ENCODE results near the gene INTS6.

The INTS6 gene

DNA sequence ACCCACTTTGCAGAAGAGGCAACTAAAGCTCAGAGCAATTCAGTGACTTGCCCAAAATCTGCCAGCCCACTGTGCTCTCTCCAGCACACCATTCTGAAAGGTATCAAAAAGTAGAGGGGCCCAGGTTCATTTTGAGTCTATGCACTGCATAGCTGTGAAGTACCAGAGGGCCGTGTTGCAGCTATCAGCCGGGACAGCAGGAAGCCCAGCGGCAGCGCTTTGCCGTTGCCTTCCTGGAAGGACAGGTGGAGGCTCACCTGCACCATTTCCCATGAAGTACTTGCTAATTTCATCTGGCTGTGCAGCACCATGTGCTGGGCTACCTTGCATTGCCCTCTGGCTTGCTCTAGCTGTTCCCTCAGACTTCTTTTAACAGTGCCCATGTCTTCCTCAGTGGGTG lies 116.1 kb downstream of the INTS6 start:
- Histone ChIP-seq H3K4me3 (ENCODE audit: low read length) (no peak overlapping the region), H3K27me3 (ENCODE audit: control insufficient read depth, low read length) (peaks cover 6% of the 10 kb centered on the region; the same call in 1 of the 2 replicates), H3K4me1 (ENCODE audit: control insufficient read depth, low read length) (no peaks in the 10 kb centered on the region), H3K4me2 (ENCODE audit: low read length) (no peak overlapping the region), H3K79me2 (ENCODE audit: control insufficient read depth, low read length) (no peaks in the 10 kb centered on the region), H3F3A (ENCODE audit: control insufficient read depth, insufficient read depth) (no peaks in the 10 kb centered on the region), H3K9me3 (ENCODE audit: control insufficient read depth, insufficient read depth, low read length) (no peaks in the 10 kb centered on the region), H3K36me3 (ENCODE audit: control insufficient read depth, low read length) (no peaks in the 10 kb centered on the region), H4K20me1 (ENCODE audit: control insufficient read depth, insufficient read depth, low read depth, low read length) (no peaks in the 10 kb centered on the region), H3K27ac (ENCODE audit: low read depth, low read length) (no peak overlapping the region), H3K9me2 (replicated peaks; ENCODE audit: control insufficient read depth, low read length) (no peaks in the 10 kb centered on the region)
- TF ChIP-seq, protein P1, sequence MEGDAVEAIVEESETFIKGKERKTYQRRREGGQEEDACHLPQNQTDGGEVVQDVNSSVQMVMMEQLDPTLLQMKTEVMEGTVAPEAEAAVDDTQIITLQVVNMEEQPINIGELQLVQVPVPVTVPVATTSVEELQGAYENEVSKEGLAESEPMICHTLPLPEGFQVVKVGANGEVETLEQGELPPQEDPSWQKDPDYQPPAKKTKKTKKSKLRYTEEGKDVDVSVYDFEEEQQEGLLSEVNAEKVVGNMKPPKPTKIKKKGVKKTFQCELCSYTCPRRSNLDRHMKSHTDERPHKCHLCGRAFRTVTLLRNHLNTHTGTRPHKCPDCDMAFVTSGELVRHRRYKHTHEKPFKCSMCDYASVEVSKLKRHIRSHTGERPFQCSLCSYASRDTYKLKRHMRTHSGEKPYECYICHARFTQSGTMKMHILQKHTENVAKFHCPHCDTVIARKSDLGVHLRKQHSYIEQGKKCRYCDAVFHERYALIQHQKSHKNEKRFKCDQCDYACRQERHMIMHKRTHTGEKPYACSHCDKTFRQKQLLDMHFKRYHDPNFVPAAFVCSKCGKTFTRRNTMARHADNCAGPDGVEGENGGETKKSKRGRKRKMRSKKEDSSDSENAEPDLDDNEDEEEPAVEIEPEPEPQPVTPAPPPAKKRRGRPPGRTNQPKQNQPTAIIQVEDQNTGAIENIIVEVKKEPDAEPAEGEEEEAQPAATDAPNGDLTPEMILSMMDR (IDR thresholded peaks at IDR 0.05; ENCODE audit: low read depth, low read length, poor library complexity, severe bottlenecking) = no peak
- no peak for TF ChIP-seq EZH2phosphoT487 (IDR thresholded peaks at IDR 0.05; ENCODE audit: borderline replicate concordance, low read length)

DNA sequence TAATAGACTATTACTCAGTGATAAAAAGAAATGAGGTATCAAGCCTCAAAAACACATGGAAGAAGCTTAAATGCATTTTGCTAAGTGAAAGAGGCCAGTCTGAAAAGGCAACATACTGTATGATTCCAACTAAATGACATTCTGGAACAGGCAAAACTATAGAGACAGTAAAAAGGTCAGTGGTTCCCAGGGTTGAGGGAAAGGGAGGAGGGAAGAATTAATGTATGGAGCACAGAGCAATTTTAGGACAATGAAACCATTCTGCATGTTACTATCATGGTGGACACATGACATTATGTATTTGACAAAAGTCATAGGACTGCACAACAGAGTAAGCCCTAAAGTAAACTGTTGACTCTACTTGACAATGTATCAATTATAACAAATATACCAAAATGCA lies 119.0 kb downstream of the INTS6 start:
- no peak overlapping the region for H3K27ac ChIP-seq (ENCODE audit: low read depth, low read length)
- no peaks in the 10 kb centered on the region for H3K9me3 ChIP-seq (ENCODE audit: control insufficient read depth, insufficient read depth, low read length)
- no peak overlapping the region for H3K4me3 ChIP-seq (ENCODE audit: low read length)
- no peaks in the 10 kb centered on the region for H3K36me3 ChIP-seq (ENCODE audit: control insufficient read depth, low read length)
- H3K27me3 ChIP-seq (ENCODE audit: control insufficient read depth, low read length) = peaks cover 6% of the 10 kb centered on the region; the same call in 1 of the 2 replicates
- no peaks in the 10 kb centered on the region for H3F3A ChIP-seq (ENCODE audit: control insufficient read depth, insufficient read depth)
- no peaks in the 10 kb centered on the region for H3K9me2 ChIP-seq (replicated peaks; ENCODE audit: control insufficient read depth, low read length)
- H3K4me1 ChIP-seq (ENCODE audit: control insufficient read depth, low read length) = no peaks in the 10 kb centered on the region
- H3K79me2 ChIP-seq (ENCODE audit: control insufficient read depth, low read length) = no peaks in the 10 kb centered on the region
- H3K4me2 ChIP-seq (ENCODE audit: low read length) = no peak overlapping the region
- TF ChIP-seq, protein P1 (IDR thresholded peaks at IDR 0.05; ENCODE audit: low read depth, low read length, poor library complexity, severe bottlenecking) = no peak
- TF ChIP-seq EZH2phosphoT487 (IDR thresholded peaks at IDR 0.05; ENCODE audit: borderline replicate concordance, low read length) = no peak
- no peaks in the 10 kb centered on the region for H4K20me1 ChIP-seq (ENCODE audit: control insufficient read depth, insufficient read depth, low read depth, low read length)

DNA sequence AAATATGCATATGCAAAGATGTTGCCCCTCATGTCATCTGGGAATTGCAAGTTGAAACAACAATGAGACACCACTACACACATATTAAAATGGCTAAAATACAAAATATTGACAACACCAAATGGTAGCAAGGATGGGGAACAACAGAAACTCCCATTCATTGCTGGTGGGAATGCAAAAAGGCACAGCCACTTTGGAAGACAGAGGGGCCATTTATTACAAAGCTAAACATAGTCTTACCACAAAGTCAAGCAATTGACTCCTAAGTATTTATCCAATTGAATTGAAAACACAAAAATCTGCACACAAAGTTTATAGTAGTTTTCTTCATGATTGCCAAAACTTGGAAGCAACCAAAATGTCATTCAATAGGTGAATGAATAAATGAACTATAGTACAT lies 119.4 kb downstream of the INTS6 start:
- peaks cover 6% of the 10 kb centered on the region; the same call in 1 of the 2 replicates for H3K27me3 ChIP-seq (ENCODE audit: control insufficient read depth, low read length)
- no peaks in the 10 kb centered on the region for H3K9me2 ChIP-seq (replicated peaks; ENCODE audit: control insufficient read depth, low read length)
- H3K9me3 ChIP-seq (ENCODE audit: control insufficient read depth, insufficient read depth, low read length) = no peaks in the 10 kb centered on the region
- TF ChIP-seq, protein P1 (IDR thresholded peaks at IDR 0.05; ENCODE audit: low read depth, low read length, poor library complexity, severe bottlenecking) = no peak
- no peak for TF ChIP-seq EZH2phosphoT487 (IDR thresholded peaks at IDR 0.05; ENCODE audit: borderline replicate concordance, low read length)
- no peak overlapping the region for H3K4me3 ChIP-seq (ENCODE audit: low read length)
- H3K79me2 ChIP-seq (ENCODE audit: control insufficient read depth, low read length) = no peaks in the 10 kb centered on the region
- no peaks in the 10 kb centered on the region for H4K20me1 ChIP-seq (ENCODE audit: control insufficient read depth, insufficient read depth, low read depth, low read length)
- no peaks in the 10 kb centered on the region for H3F3A ChIP-seq (ENCODE audit: control insufficient read depth, insufficient read depth)
- no peaks in the 10 kb centered on the region for H3K4me1 ChIP-seq (ENCODE audit: control insufficient read depth, low read length)
- no peak overlapping the region for H3K4me2 ChIP-seq (ENCODE audit: low read length)
- no peak overlapping the region for H3K27ac ChIP-seq (ENCODE audit: low read depth, low read length)
- H3K36me3 ChIP-seq (ENCODE audit: control insufficient read depth, low read length) = no peaks in the 10 kb centered on the region
